Activated CD4-positive, alpha-beta T cell treated with anti-CD3 and anti-CD28 coated beads for 1 hour (primary cell): ENCODE results near the gene RNLS.
"Not testable (repeated sequence)": the region's sequence is repeated elsewhere in the genome, so short reads cannot be mapped to it uniquely, and the experiment has no call there.

Source experiments
- DNase-seq: peaks from one replicate; pipeline ENCODE4 v3.0.0-alpha.2; 2020

RNLS gene

GRCh38 chr10:88332503-88333247 lies 250.4 kb downstream of the RNLS start:
- no peak for DNase-seq

- DNase-seq = no peak
These were observed 252.9 kb downstream of the RNLS start for GRCh38 chr10:88330174-88330573.

GRCh38 chr10:88322324-88323063 lies 260.6 kb downstream of the RNLS start:
- no peak for DNase-seq

- DNase-seq = no peak
These were observed 263.1 kb downstream of the RNLS start for GRCh38 chr10:88319960-88320517.

- DNase-seq = no peak
These were observed 264.3 kb downstream of the RNLS start for GRCh38 chr10:88318803-88319202.

- no peak for DNase-seq
These were observed 266.0 kb downstream of the RNLS start for GRCh38 chr10:88317099-88317498.

GRCh38 chr10:88316292-88316861 lies 266.7 kb downstream of the RNLS start:
- no peak for DNase-seq

GRCh38 chr10:88315755-88316154 lies 267.4 kb downstream of the RNLS start:
- no peak for DNase-seq

- DNase-seq = no peak
These were observed 268.8 kb downstream of the RNLS start for GRCh38 chr10:88314362-88314761.

GRCh38 chr10:88313878-88314277 lies 269.2 kb downstream of the RNLS start:
- DNase-seq = no peak

GRCh38 chr10:88312855-88313254 lies 270.3 kb downstream of the RNLS start:
- no peak for DNase-seq

- DNase-seq = no peak
These were observed 271.9 kb downstream of the RNLS start for GRCh38 chr10:88311264-88311663.

- no peak for DNase-seq
These were observed 273.8 kb downstream of the RNLS start for GRCh38 chr10:88309365-88309764.

GRCh38 chr10:88308361-88308760 lies 274.8 kb downstream of the RNLS start:
- not testable (repeated sequence) for DNase-seq

- no peak for DNase-seq
These were observed 283.3 kb downstream of the RNLS start for GRCh38 chr10:88299787-88300186.

- DNase-seq = no peak
These were observed 286.0 kb downstream of the RNLS start for GRCh38 chr10:88297103-88297502.

- DNase-seq = no peak
These were observed 289.4 kb downstream of the RNLS start for GRCh38 chr10:88293651-88294230.

- no peak for DNase-seq
These were observed 290.0 kb downstream of the RNLS start for GRCh38 chr10:88293073-88293472.

GRCh38 chr10:88292185-88292514 lies 291.0 kb downstream of the RNLS start:
- DNase-seq = no peak

- no peak for DNase-seq
These were observed 291.6 kb downstream of the RNLS start for GRCh38 chr10:88291289-88292184.

- no peak for DNase-seq
These were observed 293.8 kb downstream of the RNLS start for GRCh38 chr10:88289342-88289741.

- no peak for DNase-seq
These were observed 294.6 kb downstream of the RNLS start for GRCh38 chr10:88288320-88289059.
